Measurements from ENCODE around the gene PANK4.
"Not testable (repeated sequence)": the region's sequence is repeated elsewhere in the genome, so short reads cannot be mapped to it uniquely, and the experiment has no call there.

Gene PANK4

DNA sequence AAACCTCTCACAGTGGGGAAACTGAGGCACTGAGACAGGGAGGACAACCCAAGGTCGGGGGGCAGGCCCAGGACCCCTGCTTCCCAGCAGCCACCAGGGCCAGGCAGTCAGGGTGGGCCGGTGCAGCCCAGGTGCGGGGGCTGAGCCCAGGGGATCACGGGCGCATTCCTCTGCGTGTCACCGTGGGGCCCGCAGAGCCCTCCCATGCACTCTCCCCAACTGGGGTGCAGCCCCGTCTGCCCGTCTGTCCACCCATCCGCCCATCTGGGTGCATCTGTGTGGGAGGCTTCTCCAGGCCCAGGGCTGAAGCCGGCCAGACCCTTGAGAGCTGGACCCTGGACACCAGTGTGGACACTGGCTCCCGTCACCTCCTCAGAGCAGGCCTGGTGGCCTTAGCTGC is 53.2 kb downstream of the PANK4 start:
- DNase-seq: no peak

DNA sequence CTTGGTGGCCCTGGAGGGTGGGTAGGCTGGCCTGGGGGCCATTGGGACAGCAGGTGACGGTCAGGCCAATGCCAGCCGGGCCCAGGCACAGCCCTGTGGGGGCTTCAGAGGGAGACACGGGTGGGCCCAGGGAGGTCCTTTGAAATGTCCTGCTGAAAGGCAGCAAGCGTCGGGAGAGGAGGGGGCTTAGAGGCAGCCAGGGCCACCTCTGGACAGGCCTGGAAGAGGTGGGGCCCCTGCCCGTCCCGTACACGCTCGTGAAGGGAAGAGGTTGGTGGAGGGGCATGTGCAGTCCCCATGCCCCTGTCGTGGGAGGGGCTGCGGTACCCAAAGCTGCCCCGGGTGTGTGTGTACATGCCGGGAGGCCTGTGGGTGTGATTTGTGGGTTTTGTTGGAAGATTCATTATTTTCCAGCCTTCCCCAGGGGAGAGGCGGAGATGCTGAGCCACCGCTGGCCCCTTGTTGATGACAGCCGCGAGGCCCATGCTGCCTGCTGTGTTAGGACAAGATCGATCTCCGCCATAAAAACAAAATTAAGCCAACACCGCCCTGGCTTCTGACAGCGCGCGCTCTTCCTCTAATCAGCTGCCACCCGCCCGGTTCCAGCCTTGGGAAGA is 53.7 kb downstream of the PANK4 start:
- no peak for DNase-seq

DNA sequence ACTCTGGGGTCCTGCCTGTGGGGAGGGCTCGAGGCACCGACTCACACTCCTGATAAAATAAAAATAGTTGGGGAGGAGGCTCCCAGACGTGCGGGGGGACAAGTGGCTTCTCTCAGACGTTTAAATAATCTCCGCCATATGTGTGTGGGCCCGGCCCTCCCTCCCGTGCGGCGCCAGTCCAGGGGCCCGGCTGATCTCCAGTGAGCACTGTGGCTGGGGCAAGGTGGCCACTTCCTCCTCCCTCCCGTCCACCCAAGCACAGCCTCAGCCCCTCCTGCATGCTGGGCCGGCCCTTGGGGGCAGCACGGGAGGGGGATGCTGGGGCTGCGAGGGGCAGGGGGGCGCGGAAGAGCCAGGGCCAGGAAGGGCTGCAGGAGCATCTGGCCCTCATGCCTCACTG is 54.3 kb downstream of the PANK4 start:
- no peak for DNase-seq

DNA sequence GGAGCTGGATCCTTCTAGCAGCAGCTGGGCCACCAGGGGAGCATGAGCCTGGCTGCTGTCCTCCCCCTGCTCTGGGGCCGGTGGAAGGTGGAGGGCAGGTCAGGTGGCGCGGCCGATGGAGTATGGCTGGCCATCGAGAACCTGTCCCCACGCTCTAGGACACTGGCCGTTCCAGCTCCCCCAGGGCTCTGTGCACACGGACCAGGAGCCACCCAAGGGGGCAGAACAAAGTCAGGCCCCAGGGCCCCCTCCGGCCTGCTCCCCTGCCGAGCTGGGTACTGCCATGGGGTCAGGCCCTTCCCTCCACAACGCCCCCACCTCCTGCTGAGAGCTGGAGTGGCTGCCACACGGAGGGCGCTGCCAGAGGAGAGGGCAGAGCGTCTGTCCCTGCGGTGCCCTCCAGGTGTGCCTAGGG is 54.8 kb downstream of the PANK4 start:
- DNase-seq: no peak

DNA sequence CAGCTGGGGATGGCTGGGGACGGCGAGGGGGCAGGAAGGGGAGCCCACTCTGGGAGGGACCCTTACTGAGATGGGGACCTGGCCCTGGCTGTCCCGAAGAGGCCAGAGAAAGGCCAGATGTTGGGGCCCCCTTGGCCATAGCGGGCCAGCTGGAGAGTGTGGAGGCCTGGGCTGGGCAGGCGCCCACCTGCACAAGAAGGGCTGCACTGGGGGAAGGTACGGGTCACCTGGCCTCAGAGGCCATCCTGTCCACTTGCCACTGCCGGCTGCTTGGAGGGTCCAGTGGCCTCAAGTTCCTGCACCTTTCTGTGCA is 55.3 kb downstream of the PANK4 start:
- no peak for DNase-seq

DNA sequence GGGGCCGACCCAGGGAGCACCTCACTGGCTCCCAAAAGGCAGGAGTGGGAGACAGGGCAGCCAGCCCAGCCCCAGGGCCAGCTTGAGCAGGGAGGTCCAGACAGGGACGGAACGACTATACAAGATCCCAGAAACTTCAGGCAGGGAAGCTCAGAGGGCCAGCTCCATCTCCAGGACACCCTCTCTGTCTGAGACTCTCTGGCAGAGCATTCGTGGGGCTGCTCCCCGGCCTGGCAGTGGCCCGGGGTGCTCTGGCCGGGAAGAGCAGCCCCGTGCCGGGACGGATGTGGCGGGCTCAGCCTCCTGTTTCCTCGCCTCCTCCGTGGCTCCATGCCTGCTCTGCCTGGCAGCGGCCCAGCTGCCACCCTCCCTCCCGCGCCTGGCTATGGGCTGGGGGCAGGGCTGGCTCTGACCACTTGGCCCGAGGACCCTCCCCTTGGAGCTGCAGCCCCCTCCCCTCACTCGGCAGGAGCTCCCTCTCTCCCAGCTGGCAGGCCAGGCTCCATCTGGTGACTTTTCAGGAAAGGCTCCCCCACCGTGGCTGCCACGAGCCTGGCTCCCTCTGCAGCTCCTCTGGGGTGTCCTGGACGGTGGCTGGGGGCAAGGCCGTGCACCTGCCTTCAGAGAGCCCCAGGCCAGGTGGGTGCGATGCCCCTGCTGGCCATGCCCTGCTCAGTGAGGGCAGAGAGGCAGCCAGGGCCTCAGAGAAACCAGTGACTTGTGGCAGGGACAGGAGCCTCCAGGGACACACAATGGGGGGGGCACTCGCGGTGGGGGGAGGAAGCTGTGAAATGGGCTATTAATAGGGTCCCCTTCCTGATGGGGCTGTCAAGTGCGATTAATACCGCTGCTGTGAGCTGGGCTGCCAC is 55.9 kb downstream of the PANK4 start:
- no peak for DNase-seq

DNA sequence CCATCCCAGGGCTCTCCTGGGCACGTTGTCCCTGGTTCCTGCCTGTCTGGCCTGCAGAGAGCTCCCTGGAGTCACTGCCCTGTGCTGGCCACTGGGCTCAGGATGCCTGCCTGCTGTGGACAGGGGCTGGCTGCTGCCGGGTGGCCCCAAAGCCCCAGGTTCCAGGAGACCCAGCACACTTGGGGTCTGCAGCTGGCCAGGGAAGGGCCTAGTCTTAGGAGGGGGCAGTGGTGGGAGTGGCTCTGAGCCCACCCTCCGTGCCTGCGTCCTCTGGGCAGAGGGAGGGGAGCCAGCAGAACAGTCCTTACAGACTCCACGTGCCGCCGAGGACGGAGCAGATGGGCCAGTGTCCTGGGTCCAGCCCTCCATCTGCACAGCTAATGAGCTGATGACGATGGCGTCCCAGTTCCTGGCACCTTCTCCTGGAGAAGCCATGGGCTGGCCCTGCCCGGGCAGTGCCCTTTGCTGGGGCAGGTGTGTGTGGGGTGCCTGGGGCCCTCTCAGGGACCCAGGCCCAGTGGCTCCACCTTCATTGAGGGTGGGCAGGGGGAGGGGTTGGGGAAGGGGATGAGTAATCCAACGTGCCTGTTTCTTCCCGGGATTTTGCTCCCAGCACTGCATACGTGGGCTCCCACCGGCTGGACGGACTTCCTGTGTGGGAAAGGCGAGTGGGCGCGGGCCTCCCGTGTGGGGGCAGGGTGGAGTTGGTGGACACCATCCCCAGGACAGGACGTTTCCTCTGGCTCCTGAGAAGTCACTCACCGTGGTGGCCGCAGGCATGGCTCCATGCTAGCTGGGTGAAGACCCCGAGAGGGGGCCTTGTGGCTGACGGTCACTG is 57.1 kb downstream of the PANK4 start:
- peak; percentile 26 for DNase-seq

DNA sequence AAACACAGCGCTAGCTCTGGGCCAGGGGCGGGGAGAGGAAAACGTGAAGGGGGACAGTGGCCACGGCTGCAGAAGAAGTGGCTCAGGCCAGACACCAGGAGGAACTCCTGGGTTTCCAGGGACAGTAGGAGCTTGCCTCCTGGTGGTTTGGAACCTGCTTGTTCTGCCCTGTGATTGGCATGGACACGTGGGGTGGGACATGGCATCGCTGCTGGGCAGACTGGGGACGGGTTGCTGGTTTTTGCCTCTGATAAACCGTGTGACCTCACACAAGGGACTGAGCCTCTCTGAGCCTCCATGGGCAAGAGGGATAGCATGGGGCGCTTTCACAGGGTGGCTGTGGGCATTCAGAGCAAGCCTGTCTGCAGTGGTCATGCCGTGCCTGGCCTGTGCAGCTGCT is 57.9 kb downstream of the PANK4 start:
- DNase-seq: peak; percentile 33

DNA sequence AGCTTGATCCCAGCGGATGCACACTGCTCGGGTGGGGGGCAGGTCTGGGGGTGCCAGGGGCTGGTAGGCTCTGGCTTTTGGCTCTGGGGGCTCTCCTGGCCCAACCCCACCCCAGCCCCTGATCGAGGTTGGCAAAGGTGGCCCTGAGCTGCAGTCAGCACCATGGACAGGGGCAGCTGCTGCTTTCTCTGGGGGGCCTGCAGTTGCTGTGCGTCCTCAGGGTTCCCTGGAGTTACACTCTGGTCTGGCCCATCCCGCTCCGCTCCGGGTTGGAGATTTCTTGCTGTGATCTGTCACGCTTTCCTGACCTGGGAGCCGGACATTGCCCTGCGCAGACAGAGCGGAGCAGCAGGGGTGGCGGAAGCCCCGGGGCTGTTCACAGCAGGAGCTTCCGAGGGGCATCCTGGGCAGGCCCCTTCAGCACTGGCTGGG is 58.3 kb downstream of the PANK4 start:
- peak; percentile 29 for DNase-seq

DNA sequence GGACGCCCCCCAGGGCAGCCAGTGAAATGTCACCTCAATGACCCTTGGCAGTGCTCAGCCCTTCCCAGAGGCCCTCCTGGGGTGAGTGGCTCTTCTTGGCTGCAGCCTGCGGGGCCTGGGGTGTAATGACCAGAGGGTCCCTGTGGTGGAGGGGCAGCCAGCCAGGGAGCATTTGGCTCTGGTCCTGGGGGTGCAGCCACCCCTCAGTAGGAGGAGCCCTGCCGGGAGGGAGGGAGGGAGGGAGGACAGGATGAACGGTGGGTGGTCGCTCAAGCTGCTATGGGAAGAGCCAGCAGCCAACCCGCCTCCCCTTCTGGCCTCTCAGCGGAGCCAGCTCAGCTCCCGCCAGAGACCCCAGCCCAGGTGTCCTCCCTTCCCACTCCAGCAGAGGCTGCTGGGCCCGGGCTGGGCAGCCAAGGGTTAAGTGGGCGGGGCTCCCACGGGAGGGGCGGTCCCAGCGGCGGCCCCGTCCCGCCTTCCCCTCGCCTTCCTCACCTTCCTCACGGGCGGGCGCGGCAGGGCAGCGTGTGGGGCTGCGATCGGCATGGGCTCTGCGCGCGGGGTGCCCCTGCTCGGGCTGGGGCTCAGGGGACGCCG is 59.3 kb downstream of the PANK4 start:
- no peak for DNase-seq

DNA sequence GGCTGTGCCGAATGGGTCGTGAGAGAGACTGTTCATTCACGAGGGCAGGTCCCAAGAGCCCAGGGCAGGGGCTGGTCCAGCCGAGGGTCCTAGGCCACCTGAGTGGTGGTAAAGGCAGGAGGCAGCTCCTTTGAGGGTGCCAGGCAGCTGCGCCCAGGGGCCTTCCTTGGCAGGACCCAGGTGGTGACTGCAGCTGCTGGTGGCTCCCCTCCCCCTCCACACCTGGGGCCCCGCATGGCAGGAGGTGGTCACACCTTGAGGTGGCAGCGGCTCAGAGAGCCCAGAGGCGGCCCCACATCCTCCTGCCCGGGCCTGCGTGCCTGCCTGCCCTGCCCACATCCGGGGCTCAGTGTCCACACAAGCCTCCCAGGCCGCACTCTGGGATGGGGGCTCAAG is 60.1 kb downstream of the PANK4 start:
- DNase-seq: no peak

DNA sequence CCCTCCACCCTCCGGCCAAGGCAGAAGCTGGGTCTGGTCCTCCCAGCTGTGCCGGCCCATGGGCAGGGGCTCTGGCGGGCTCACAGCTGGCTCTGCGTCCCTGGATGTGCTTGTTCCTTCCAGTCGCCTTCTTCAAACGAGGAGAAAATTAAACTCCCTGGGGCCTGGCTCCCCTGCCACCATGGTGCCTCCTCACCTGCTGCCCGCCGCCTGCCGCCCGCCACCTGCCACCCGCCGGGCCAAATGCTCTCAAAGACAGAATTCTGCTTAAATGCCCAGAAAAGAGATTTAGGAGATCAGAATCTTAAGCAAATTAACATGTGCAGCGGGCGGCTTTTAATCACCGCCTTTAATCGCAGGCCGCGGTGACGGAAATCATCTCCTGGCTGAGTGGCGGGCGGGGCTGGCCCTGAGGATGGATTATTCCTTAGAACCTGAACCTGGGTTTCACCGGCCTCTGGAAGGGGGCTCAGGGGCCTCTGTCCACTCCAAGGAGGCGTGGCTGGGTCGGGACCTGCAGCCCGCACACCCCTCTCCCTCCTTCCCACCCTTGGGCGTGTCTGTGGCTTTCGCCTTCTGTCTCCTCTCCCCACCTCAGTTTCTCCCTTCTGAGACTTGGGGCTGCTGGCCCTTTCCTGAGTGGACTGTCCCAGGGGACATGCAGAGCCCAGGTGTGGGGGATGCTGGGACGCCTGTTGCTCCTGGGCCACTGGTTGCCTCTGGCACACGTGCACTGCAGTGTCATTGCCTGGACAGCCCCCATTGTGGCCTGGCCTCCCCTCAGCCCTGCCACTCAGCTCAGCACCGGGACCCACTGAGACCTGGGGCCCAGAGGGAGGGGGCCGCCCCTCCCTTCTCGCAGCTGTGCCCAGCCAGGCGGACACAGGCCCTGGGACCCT is 60.8 kb downstream of the PANK4 start:
- DNase-seq: no peak

DNA sequence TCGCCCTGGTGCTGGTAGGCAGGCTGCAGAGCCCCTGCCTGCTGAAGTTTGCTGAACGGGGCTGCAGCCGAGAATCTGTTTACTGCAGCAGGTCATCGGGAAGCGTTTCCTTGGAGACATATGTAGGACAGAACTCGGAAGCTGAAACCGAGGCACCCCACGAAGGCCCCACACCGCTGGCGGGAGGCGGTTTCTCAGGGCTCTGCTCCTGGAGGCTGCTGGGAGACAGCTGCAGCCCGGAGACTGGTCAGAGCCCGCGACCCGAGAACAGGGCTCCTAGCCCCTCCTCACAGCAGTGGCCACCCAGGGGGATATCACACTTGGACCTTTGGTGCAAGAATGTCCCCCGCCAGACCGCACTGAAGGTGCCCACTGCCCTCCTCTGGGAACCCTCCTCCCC is 63.0 kb downstream of the PANK4 start:
- DNase-seq: no peak

DNA sequence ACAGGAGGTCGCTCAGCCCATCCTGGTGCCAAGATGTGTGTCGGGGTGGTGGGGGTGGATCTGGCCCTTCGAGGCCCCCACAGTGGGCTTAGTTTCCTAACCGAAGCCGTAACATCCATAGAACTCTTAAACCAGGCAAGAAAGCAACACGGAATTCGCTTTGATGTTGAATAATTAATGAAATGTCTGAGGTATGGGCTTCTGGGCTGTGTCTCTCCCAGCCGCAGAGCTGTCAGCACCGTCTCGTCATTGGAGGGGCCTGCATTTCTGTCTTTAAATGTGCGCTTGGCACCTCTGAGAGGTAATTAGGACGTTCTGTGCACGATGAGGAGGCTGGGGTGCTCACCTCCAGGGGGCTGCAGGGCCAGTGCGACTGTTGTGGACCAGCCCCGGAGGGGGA is 63.6 kb downstream of the PANK4 start:
- no peak for DNase-seq

DNA sequence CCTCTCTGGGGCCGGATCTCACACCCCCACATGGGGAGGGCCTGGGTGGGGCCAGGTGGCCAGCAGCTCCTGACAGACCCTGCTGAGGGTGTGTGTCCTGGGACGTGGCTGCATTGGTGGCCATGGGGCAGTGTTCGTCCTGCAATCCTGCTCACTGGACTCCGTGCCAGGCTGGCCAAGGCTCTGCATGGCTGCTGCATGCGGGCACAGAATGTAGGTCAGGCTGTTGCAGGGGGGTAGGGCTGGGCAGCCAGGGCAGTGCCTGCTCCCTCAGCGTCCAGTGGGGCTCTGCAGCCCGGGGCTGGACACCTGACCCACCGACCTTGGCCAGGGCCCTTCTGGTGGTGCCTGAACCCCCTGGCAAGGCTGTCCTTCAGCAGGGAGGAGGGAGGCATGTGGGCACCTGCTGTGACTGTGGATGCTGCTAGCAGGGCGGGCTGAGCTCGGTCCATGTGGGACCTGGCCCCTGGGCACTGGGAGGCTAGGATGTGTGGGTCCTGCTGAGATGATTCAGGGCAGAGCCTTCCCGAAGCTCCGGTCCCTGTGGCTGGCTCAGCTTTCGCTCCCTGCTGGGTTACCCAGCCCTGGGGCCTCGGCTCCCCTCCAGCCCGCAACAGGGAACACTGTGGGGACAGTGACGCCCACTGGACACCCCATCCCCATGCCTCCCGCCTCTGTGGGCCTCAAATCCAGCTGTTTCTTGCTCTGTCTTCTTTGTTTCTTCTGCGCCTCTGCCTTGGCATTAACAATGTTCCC is 65.2 kb downstream of the PANK4 start:
- no peak for DNase-seq

DNA sequence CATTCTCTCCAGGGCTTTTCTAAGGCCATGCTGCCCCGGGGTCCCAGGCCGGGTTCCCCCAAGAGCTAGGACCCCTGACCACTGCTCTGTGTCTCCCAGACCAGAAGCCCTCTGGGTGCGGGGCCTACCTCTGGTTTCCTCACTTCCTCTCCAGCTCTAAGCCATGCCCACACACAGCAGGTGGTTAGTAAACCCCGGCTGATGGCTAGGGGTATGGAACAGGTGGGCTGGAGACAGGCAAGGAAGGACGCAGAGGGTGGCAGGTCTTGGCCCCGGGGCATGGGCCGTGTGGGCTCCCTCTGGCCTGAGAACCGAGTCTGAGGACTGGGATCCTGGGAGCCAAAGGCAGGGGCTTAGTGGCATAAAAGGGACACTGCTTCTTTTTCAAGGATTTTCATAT is 66.2 kb downstream of the PANK4 start:
- DNase-seq: no peak

DNA sequence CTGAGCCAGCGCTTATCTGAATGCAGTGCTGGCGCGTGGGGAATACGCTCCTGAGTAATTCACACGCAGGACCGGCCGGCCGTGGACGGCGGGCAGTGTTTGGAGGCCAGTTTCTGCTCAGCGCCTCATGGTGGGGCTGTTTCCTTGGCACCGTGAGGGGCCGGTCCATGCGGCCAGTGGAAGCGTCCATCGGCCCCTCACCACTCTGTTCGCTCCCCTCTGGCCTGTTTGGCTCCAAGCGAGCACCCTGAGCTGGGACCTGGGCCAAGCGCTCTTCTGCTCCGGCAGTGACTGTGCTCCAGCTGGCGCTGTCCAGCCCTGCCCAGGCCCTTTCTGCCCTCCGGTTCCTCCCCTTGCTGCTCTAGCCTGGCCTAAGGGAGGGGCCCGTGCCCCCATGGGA is 66.6 kb downstream of the PANK4 start:
- peak; percentile 49 for DNase-seq

DNA sequence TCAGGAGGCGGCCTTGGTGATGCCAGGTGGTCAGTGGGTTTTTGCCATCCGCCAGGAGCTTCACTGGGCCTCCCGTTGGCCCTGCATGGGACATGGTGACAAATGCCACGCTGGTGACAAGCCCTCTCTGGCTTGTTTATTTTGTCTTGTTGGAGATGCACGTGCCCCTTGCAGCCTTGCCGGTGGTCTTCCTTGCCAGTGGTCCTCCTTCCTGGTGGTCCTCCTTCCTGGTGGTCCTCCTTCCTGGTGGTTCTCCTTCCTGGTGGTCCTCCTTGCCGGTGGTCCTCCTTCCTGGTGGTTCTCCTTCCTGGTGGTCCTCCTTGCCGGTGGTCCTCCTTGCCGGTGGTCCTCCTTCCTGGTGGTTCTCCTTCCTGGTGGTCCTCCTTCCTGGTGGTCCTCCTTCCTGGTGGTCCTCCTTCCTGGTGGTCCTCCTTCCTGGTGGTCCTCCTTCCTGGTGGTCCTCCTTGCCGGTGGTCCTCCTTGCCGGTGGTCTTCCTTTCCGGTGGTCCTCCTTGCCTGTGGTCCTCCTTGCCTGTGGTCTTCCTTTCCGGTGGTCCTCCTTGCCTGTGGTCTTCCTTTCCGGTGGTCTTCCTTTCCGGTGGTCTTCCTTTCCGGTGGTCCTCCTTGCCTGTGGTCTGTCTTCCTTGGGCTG is 67.2 kb downstream of the PANK4 start:
- DNase-seq: not testable (repeated sequence)

DNA sequence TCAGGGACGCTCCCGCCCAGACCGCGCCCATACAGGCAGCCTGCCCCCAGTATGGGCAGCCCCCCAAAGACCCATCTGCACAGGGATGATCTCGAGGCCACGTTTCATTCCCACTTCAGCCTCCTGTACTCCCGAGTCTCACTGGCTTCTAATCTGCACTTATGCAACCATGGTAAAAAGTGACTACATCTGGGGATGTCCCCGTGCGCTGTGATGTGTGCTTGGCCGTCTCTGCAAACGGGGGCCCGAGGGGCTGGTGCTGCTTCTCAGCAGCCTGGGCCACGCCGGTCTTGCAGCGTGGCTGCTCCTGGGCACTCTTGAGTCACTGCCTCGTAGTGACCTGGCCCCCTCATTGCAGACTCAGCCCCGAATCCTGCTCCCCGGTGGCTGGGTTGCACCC is 67.7 kb downstream of the PANK4 start:
- DNase-seq: no peak

Data from DMS53 (cell line).